Cerebellar cortex (tissue), 1 donor: ENCODE measurements around the gene MEGF6.

Experiments
- DNase-seq: peaks from one replicate; pipeline ENCODE4 v3.0.0-alpha.2; 2015; ENCODE audit warnings: low spot score

The MEGF6 gene

GRCh38 chr1:3611170-3612019, at the start of gene MEGF6:
Gene MEGF6 (minus strand): TSS chr1:3611508. CDS start chr1:3611268, 240 bp downstream.
- DNase-seq, result peak; percentile 56

- no peak for DNase-seq
Observed at GRCh38 chr1:3660704-3661103, 49.4 kb upstream of the MEGF6 start.

- no peak for DNase-seq
Observed at GRCh38 chr1:3659093-3659492, 47.8 kb upstream of the MEGF6 start.

GRCh38 chr1:3658231-3658615, 46.9 kb upstream of the MEGF6 start:
- no peak for DNase-seq

GRCh38 chr1:3657578-3658230, 46.4 kb upstream of the MEGF6 start:
- DNase-seq, result no peak

- DNase-seq, result no peak
Observed at GRCh38 chr1:3657096-3657475, 45.8 kb upstream of the MEGF6 start.

- DNase-seq, result no peak
Observed at GRCh38 chr1:3656450-3657095, 45.3 kb upstream of the MEGF6 start.

- no peak for DNase-seq
Observed at GRCh38 chr1:3654549-3655281, 43.4 kb upstream of the MEGF6 start.

GRCh38 chr1:3653286-3653618, 41.9 kb upstream of the MEGF6 start:
- DNase-seq, result peak; percentile 19

GRCh38 chr1:3652548-3653285, 41.4 kb upstream of the MEGF6 start:
- peak; percentile 23 for DNase-seq

GRCh38 chr1:3651930-3652547, 40.7 kb upstream of the MEGF6 start, which contains the start of gene TP73:
Gene TP73 (plus strand): TSS chr1:3652516. CDS start chr1:3682366, 29,850 bp downstream.
- peak; percentile 26 for DNase-seq

- DNase-seq, result no peak
Observed at GRCh38 chr1:3651026-3651929, 40.0 kb upstream of the MEGF6 start.

GRCh38 chr1:3650248-3651025, 39.1 kb upstream of the MEGF6 start:
- DNase-seq, result no peak

GRCh38 chr1:3649342-3650247, 38.3 kb upstream of the MEGF6 start, which contains the start of gene WRAP73:
Gene WRAP73 (minus strand): TSS chr1:3650103. CDS start chr1:3649999, 104 bp downstream.
- DNase-seq, result peak; percentile 93

GRCh38 chr1:3646596-3646995, 35.3 kb upstream of the MEGF6 start:
- no peak for DNase-seq

GRCh38 chr1:3645666-3646355, 34.5 kb upstream of the MEGF6 start:
- no peak for DNase-seq

GRCh38 chr1:3645247-3645646, 33.9 kb upstream of the MEGF6 start:
- no peak for DNase-seq
